GM12892 (cell line): Measurements from ENCODE around the gene MON2.
"Not testable (repeated sequence)": the region's sequence is repeated elsewhere in the genome, so short reads cannot be mapped to it uniquely, and the experiment has no call there.

Source experiments
- POLR2A ChIP-seq: IDR thresholded peaks from 2 replicates; pipeline ENCODE4 v1.6.1; 2011; ENCODE audit warnings: low read depth, low read length, control low read depth
- POLR2AphosphoS5 ChIP-seq: IDR thresholded peaks from 2 replicates; pipeline ENCODE4 v1.6.1; 2011; ENCODE audit warnings: low read depth, low read length, control low read depth
- TAF1 ChIP-seq: IDR thresholded peaks from 2 replicates; pipeline ENCODE4 v1.6.1; 2011; ENCODE audit warnings: low read depth, mild to moderate bottlenecking, control low read depth, low read length, borderline replicate concordance

DNA sequence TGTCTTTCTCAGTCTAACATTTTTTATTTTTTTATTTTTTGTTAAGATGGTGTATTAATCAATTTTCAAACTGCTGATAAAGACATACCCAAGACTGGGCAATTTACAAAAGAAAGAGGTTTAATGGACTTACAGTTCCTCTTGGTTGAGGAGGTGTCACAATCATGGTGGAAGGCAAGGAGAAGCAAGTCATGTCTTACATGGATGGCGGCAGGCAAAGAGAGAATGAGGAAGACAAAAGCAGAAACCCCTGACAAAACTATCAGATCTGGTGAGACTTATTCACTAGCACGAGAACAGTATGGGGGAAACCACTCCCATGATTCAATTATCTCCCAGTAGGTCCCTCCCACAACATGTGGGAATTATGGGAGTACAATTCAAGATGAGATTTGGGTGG lies 11.2 kb upstream of the MON2 start:
- TF ChIP-seq POLR2A, POLR2AphosphoS5, TAF1: not testable (repeated sequence)
